A673 (cell line): ENCODE data around the gene SPIRE2.

Source experiments
- EZH2 ChIP-seq: fragments of 200-600 bp; sonication (generic); IDR thresholded peaks from 2 replicates; pipeline ENCODE4 v1.6.1; 2017; ENCODE audit warnings: borderline replicate concordance, low read depth, mild to moderate bottlenecking, mixed read lengths, antibody characterized with exemption, low read length; ENCODE audit not compliant: poor library complexity, severe bottlenecking
- TF ChIP-seq, protein P1 (sequence below): fragments of 300-800, 200-600 bp; sonication (generic); conservative IDR thresholded peaks from 2 replicates; pipeline ENCODE4 v1.5.1; 2017; ENCODE audit warnings: low read depth, mild to moderate bottlenecking, antibody characterized with exemption, low read length, moderate library complexity, mixed read lengths

DNA sequence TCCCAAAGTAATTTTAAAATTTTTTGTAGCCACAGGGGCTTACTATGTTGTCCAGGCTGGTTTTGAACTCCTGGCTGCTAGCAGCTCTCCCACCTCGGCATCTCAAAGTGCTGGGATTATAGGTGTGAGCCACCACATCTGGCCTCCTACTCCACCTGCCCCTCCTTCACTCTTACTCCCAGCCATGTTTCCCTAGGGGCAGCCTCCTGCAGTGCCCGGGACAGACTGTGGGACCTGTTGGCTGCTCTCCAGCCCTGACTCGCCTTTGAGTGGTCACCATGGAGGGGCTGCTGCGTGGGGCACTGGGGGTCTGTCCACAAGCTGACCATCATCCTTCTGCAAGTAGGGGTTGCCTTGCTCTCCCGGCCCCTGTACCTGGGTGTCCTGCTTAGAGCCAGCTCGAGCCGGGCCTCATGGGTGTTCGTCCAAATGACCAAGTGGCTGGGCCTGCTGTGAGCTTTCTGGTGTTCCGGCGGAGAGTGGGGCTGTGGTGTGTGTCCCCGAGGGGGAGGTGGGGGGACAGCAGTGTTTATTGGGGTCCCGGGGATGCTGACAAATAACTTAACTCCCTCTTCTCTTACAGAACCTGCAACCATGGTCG is 16.6 kb downstream of the SPIRE2 start:
- TF ChIP-seq, protein P1, sequence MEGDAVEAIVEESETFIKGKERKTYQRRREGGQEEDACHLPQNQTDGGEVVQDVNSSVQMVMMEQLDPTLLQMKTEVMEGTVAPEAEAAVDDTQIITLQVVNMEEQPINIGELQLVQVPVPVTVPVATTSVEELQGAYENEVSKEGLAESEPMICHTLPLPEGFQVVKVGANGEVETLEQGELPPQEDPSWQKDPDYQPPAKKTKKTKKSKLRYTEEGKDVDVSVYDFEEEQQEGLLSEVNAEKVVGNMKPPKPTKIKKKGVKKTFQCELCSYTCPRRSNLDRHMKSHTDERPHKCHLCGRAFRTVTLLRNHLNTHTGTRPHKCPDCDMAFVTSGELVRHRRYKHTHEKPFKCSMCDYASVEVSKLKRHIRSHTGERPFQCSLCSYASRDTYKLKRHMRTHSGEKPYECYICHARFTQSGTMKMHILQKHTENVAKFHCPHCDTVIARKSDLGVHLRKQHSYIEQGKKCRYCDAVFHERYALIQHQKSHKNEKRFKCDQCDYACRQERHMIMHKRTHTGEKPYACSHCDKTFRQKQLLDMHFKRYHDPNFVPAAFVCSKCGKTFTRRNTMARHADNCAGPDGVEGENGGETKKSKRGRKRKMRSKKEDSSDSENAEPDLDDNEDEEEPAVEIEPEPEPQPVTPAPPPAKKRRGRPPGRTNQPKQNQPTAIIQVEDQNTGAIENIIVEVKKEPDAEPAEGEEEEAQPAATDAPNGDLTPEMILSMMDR, result no peak
- no peak for TF ChIP-seq EZH2
